Measurements from ENCODE around the gene NGDN. TPM values are rescaled to one million over a fixed set of nuclear protein-coding genes. Genes with fewer than 3 reads are reported as not detected.

Gene NGDN
- total and polyA plus RNA-seq, 2 of the 8 experiments (the other 6 are each of a cell fraction or from before 2014, with no cell fraction given): 39.8 to 48.8 TPM

DNA sequence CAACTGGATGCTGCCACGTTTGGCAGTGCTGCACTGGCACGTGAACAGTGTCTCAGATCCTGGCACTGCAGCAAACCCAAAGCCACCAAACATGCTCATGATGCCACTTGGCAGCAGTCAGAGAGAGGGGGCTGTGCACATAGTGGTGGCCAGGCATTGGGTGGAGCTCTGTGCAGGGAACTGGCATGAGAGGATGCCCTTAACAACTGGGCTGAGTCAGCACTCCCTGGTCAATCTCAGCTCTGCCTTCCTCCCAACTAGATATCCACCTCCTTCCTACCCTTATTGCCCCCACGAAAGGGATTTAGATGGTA lies 45.1 kb downstream of the NGDN start:
- H2BK12ac ChIP-seq (ENCODE audit: low read depth, low read length): no peak overlapping the region
- ChIA-PET CTCF (ENCODE audit: partially characterized antibody) (interaction anchor here (2.1 to 70.5 kb wide), 3 partner anchors 14 to 38 kb away, joined by 9 to 2092 read pairs (median 1314); partner anchors contain the start of genes AP1G2, NGDN, THTPA and ZFHX2), POLR2A (ENCODE audit: partially characterized antibody) (interaction anchor here (0.9 to 48.3 kb wide), 4 partner anchors 18 to 588 kb away, joined by 3 to 1523 read pairs (median 7); partner anchors contain the start of genes AP1G2, THTPA and ZFHX2)
- H2AK5ac ChIP-seq (ENCODE audit: low read depth, low read length): no peak overlapping the region
- no peak overlapping the region for H2AFZ ChIP-seq (ENCODE audit: low read length)
- no peak overlapping the region for H3K27ac ChIP-seq (ENCODE audit: low read depth, low read length)
- no peak overlapping the region for H3K18ac ChIP-seq (ENCODE audit: extremely low read depth, low read length)
- peaks cover 8 to 15% (median 10%) of the 10 kb centered on the region in 4 experiments for H3K4me1 ChIP-seq (replicated peaks in 1 of 4; ENCODE audit: control insufficient read depth in 3 of 4, insufficient read depth in 4 of 4, low read length in 3 of 4)
- no peak for TF ChIP-seq EZH2 (IDR thresholded peaks at IDR 0.05; ENCODE audit: low read depth, low read length, severe bottlenecking)
- TF ChIP-seq NRF1 (IDR thresholded peaks at IDR 0.05; ENCODE audit: low read depth, low read length): no peak
- no peak for TF ChIP-seq CEBPB (IDR thresholded peaks at IDR 0.05; ENCODE audit: low read depth, low read length)
- TF ChIP-seq TCF12 (IDR thresholded peaks at IDR 0.05; ENCODE audit: low read depth, low read length): no peak
- TF ChIP-seq PHF8 (conservative IDR thresholded peaks at IDR 0.05; ENCODE audit: low read depth, low read length): no peak
- TF ChIP-seq SRF (IDR thresholded peaks at IDR 0.05; ENCODE audit: low read depth, low read length): no peak
- TF ChIP-seq GTF2F1 (IDR thresholded peaks at IDR 0.05; ENCODE audit: borderline replicate concordance, low read depth, low read length): no peak
- H3K9me3 ChIP-seq (ENCODE audit: insufficient read depth in 2 of 2, low read depth in 1 of 2, low read length in 1 of 2): no peaks in the 10 kb centered on the region
- no peak overlapping the region for H3K9ac ChIP-seq (replicated peaks in 1 of 4; ENCODE audit: extremely low read depth in 1 of 4, low read depth in 3 of 4, low read length in 3 of 4)
- H3K23me2 ChIP-seq (ENCODE audit: low read depth, low read length): no peaks in the 10 kb centered on the region
- no peak overlapping the region for H3K4me2 ChIP-seq (ENCODE audit: insufficient read depth in 1 of 2, low read depth in 2 of 2, low read length in 2 of 2)
- H4K20me1 ChIP-seq (replicated peaks in 1 of 2; ENCODE audit: control insufficient read depth in 1 of 2, insufficient read depth in 2 of 2, low read length in 2 of 2): no peaks in the 10 kb centered on the region
- DNase-seq (ENCODE audit: low read depth in 1 of 2, low spot score in 2 of 2) (no peak), FAIRE-seq (no peak)
- no peaks in the 10 kb centered on the region for H3K79me1 ChIP-seq (ENCODE audit: low read depth, low read length)
- H2BK5ac ChIP-seq (ENCODE audit: low read depth, low read length): no peak overlapping the region
- peaks cover 0 to 4% (median 0%) of the 10 kb centered on the region in 4 experiments; a peak in 1 of 7 replicates for H3K27me3 ChIP-seq (replicated peaks in 1 of 4; ENCODE audit: control insufficient read depth in 3 of 4, extremely low read depth in 1 of 4, insufficient read depth in 3 of 4, low read length in 3 of 4)
- H4K91ac ChIP-seq (replicated peaks; ENCODE audit: insufficient read length, low read length): no peak overlapping the region
- WGBS, 2 experiments (ENCODE audit: extremely low coverage in 1 of 2, insufficient coverage in 1 of 2, insufficient read length in 1 of 2, insufficient replicate concordance in 2 of 2, low coverage in 1 of 2, low lambda C conversion rate in 2 of 2, missing lambda C conversion rate in 1 of 2): 85% methylated on average over 3 of the region's 3 CpGs; no CpG with 5 or more reads in 1 of the 2 experiments
- no peak overlapping the region for H3K4me3 ChIP-seq (ENCODE audit: extremely low read depth in 1 of 4, insufficient read depth in 2 of 4, low read depth in 3 of 4, low read length in 4 of 4)
- H3K56ac ChIP-seq (replicated peaks; ENCODE audit: insufficient read length, low read depth, low read length): no peak overlapping the region
- no peaks in the 10 kb centered on the region for H3K36me3 ChIP-seq (ENCODE audit: control insufficient read depth in 2 of 4, insufficient read depth in 4 of 4, low read length in 3 of 4)
- no peak overlapping the region for H2BK20ac ChIP-seq (ENCODE audit: low read length)
- H2BK120ac ChIP-seq (replicated peaks; ENCODE audit: low read depth, low read length): no peak overlapping the region
- H3K4ac ChIP-seq (replicated peaks; ENCODE audit: insufficient read length, low read depth, low read length): no peak overlapping the region
- H4K8ac ChIP-seq (ENCODE audit: extremely low read depth, insufficient read depth, low read length): no peak overlapping the region
- H4K5ac ChIP-seq (ENCODE audit: insufficient read length, low read depth, low read length): no peak overlapping the region
- H3K79me2 ChIP-seq (ENCODE audit: control insufficient read depth in 1 of 2, insufficient read depth in 2 of 2, low read length in 2 of 2): no peaks in the 10 kb centered on the region
- H3K14ac ChIP-seq (ENCODE audit: insufficient read length): no peak overlapping the region
- H2BK15ac ChIP-seq (ENCODE audit: low read length): no peak overlapping the region
- H3K23ac ChIP-seq (ENCODE audit: insufficient read length): no peak overlapping the region
